Panc1 (cell line): ENCODE results near the gene CEBPZOS.

Experiments used
- POLR2AphosphoS5 ChIP-seq: IDR thresholded peaks from 2 replicates; pipeline ENCODE4 v1.6.1; 2012; ENCODE audit warnings: mild to moderate bottlenecking, low read depth, low read length, moderate library complexity
- SIN3A ChIP-seq: IDR thresholded peaks from 2 replicates; pipeline ENCODE4 v1.6.1; 2012; ENCODE audit warnings: low read depth, mild to moderate bottlenecking, low read length, moderate library complexity, borderline replicate concordance; ENCODE audit not compliant: insufficient read depth
- TCF7L2 ChIP-seq: IDR thresholded peaks from 2 replicates; pipeline ENCODE4 v1.6.1; 2011; ENCODE audit warnings: mild to moderate bottlenecking, low read depth, low read length, inconsistent platforms
- TF ChIP-seq, protein P1 (sequence below): fragments of 450-650 bp; IDR thresholded peaks from 2 replicates; pipeline ENCODE4 v1.5.1; 2017; ENCODE audit warnings: mild to moderate bottlenecking

DNA sequence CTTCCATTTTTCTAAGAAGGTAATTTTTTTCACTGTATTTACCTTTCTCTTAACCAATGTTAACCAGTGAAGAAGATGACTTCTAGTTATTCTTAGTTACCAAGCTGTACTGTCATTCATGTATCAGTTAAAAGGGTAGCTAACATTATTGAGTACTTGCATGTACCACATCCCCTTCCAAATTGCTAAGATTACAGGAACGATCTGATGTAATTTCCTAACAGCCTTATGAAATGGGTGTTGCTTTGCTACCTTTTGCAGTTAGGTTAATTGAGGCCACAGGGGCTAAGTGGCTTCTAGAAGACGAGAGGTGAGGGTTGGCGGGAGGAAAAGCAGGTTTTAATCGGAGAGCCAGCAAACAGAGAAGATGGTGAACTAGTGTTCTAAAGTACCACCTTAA is 6.0 kb upstream of the CEBPZOS start:
- TF ChIP-seq, protein P1, sequence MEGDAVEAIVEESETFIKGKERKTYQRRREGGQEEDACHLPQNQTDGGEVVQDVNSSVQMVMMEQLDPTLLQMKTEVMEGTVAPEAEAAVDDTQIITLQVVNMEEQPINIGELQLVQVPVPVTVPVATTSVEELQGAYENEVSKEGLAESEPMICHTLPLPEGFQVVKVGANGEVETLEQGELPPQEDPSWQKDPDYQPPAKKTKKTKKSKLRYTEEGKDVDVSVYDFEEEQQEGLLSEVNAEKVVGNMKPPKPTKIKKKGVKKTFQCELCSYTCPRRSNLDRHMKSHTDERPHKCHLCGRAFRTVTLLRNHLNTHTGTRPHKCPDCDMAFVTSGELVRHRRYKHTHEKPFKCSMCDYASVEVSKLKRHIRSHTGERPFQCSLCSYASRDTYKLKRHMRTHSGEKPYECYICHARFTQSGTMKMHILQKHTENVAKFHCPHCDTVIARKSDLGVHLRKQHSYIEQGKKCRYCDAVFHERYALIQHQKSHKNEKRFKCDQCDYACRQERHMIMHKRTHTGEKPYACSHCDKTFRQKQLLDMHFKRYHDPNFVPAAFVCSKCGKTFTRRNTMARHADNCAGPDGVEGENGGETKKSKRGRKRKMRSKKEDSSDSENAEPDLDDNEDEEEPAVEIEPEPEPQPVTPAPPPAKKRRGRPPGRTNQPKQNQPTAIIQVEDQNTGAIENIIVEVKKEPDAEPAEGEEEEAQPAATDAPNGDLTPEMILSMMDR = no peak
- TF ChIP-seq SIN3A (no peak), TCF7L2 (no peak), POLR2AphosphoS5 (no peak)
